ENCODE data around the gene AGXT.

Gene AGXT

GRCh38 chr2:240869956-240870875 lies 1.6 kb downstream of the AGXT start:
- no peak for DNase-seq

DNA sequence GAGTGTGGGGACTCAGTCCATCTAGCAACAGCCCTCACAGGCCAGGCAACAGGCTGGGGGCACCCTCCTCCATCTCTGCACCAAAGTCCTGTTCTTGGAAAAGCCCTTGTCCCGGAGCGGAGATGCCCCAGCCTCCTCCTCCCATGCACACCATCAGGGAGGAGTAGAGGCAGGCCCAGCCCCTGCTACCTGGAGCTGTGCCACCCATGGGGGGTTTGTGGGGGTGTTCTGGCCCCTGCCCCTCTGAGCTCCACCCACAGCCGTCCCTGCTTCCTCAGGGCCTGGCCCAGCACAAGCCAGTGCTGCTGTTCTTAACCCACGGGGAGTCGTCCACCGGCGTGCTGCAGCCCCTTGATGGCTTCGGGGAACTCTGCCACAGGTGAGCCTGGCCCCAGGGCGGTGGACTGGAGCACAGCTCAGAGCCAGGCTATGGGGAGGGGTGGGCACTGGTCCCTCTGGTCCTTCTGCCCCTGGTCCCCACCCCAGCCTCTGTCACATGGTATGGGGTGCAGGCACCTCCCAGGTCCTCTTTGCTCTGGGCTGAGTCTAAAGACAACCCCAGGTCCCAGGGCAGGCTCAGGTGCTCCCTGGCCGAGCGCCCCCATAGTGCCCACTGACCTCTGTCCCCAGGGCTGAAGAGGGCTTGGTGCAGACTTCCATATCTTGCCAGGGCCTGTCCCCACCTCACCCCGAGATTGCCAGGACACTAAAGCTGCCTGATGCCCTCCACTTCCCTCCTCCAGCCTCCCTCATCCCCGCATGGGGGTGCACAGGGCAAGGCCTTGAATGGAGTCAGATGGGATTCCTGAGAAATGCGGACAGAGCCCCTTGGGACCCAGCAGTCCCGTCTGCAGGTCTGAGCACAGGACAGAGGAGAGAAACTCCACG lies 2.7 kb downstream of the AGXT start:
- DNase-seq = no peak

DNA sequence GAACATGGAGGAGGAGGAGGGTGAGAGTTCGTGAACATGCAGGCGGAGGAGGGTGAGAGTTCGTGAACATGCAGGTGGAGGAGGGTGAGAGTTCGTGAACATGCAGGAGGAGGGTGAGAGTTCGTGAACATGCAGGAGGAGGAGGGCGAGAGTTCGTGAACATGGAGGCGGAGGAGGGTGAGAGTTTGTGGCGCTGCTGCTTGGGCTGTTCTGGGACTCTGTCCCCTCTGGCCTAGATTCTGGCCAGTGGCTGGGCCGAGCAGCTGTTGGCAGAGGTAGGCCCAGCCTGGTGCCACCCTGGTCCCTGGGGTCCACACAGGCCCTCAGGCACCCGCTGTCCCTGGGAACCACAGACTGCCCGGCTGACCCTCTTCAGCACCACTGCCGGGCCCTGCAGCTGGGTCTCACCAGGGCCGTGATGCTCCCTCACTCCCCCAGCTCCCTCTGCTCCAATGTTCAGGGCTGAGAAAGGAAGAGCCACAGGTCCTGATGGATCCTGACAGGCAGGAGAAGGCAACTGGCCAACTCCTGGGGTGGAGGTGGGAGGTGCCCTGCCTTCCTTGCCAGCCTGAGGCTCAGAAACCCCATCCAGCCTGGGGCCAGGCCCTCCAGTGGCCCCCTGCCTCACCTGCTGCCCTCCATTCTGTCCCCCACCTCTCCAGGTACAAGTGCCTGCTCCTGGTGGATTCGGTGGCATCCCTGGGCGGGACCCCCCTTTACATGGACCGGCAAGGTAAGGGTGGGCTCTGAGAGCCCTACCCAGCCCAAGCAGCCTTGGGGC lies 3.9 kb downstream of the AGXT start:
- no peak for DNase-seq

GRCh38 chr2:240873098-240873788 lies 4.6 kb downstream of the AGXT start:
- DNase-seq = no peak

- no peak for DNase-seq
Measured at GRCh38 chr2:240873805-240874714, 5.4 kb downstream of the AGXT start.

DNA sequence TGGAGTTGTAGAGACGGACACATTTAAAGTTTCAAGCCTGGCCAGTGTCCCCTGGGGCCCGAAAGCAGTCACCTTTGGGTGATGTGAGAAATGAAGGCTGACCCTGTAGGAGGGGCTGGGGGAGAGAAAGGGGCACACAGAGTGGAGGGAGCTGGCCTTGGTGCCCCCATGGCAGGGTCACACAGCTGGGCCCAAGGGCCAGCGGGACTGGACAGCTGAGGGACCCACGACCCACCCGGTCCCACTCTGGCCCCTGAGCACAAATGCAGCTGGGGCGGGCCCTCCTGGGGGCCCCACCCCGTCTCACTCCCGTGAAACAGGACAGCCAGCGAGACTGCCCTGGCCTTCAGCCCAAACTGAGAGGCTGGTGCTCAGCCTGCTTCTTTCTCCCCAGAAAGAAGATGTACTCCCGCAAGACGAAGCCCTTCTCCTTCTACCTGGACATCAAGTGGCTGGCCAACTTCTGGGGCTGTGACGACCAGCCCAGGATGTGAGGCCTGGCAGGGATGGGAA lies 6.1 kb downstream of the AGXT start:
- DNase-seq = no peak

GRCh38 chr2:240875228-240876034 lies 6.8 kb downstream of the AGXT start:
- no peak for DNase-seq

DNA sequence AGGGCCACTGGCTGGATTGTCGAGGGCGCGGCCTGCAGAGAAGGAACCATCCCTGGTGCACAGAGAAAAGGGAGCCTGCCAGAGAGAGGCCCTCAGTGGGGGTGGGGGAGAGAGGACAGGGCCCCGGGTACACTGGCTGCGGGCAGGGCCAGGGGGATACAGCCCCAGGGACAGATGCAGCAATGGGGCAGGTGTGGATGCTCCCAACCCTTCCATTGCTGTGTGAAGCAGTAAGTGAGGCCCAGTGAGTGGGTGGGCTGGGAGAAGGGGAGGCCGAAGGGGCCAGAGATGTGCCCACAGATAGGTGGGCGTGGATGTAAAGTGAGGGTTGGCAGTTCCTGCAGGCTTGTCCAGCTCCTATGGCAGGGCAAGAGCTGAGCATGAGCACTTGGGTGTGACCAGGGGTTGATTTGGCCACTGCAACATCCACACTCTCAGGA lies 7.4 kb downstream of the AGXT start:
- no peak for DNase-seq

DNA sequence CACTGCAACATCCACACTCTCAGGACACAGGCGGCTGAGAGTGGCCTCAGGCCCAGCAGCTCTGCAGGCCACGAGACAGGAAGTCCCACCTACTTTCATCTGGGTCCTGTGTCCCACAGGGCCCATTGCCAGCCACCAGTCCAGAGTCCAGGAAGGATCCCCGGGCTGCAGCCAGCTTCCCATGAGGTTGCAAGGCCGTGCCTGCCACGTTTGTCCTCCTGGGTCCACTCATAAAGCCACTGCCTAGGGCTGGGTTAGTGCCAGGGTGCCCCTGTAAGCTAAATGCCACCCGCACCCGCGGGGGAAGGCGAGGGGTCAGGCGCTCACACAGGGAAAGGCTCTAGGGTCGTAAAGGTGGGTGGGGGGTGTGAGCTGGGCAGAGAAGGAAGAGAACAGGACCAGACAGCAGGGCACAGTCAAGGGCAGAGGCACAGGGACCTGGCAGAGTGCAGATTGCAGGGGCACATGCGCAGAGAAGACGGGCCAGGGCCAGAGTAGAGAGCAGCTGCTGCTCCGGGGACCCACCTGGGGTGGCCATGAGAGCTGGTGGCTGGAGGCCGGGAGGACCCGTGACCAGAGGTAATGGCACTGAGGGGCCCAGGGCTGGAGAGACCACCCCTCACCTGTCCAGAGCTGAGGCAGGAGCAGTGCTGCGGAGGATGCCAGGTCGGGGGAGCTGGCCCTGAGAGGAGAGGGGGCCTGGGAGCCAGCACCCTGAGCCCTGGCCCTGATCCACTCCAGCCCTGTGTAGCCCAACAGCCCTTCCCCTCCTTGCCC lies 8.0 kb downstream of the AGXT start:
- DNase-seq = no peak

GRCh38 chr2:240877460-240878340 lies 9.1 kb downstream of the AGXT start:
- no peak for DNase-seq

GRCh38 chr2:240878341-240878936 lies 9.8 kb downstream of the AGXT start:
- no peak for DNase-seq

- no peak for DNase-seq
Measured at GRCh38 chr2:240879105-240879504, 10.5 kb downstream of the AGXT start.

- peak; percentile 71 for DNase-seq
Measured at GRCh38 chr2:240881913-240882312, 13.3 kb downstream of the AGXT start.

DNA sequence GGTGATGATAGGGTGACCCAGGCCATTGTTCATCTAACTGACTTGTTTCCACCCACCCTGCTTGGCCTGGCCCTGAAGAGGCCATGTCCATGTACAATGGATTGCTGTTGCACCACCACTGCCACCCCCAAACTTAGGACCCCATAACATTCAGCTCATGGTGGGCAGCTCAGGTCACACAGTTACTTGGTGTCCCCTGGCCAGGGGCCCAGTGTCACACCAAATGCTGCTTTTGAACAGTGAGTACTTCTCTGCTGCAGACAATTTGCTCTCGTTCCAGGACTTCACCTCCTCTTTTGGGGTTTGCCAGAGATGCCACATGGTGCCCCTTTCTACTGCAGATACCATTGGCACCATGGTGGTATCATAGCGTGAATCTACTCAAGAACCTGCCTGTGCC lies 15.6 kb downstream of the AGXT start:
- no peak for DNase-seq

DNA sequence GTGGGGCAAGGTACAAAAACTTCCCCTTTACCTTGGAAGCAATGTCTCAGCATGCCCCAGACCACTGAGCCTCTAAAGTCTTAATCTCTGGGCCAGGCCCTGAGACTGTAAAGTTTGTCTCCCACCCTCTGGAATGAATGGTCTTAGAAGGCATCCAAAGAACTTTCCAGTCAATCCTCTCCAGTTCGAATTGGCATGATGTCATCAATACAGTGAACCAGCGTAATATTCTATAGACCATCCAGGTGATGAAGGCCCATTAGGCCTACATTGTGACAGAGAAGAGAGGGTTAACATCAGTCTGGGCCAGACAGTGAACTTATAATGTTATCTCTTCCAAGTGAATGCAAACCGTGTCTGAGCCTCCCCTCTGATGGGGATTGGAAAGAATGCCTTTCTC lies 16.1 kb downstream of the AGXT start:
- DNase-seq = no peak

GRCh38 chr2:240885566-240885965 lies 16.9 kb downstream of the AGXT start:
- no peak for DNase-seq

- no peak for DNase-seq
Measured at GRCh38 chr2:240886023-240886565, 17.5 kb downstream of the AGXT start.

Measured in NCI-H510A (cell line).